Measurements from ENCODE around the gene MCOLN3. TPM values are rescaled to one million over a fixed set of nuclear protein-coding genes. Genes with fewer than 3 reads are reported as not detected.
"Not testable (repeated sequence)": the region's sequence is repeated elsewhere in the genome, so short reads cannot be mapped to it uniquely, and the experiment has no call there.

The MCOLN3 gene
- total RNA-seq, 1 experiment from 2014 or later = not detected

DNA sequence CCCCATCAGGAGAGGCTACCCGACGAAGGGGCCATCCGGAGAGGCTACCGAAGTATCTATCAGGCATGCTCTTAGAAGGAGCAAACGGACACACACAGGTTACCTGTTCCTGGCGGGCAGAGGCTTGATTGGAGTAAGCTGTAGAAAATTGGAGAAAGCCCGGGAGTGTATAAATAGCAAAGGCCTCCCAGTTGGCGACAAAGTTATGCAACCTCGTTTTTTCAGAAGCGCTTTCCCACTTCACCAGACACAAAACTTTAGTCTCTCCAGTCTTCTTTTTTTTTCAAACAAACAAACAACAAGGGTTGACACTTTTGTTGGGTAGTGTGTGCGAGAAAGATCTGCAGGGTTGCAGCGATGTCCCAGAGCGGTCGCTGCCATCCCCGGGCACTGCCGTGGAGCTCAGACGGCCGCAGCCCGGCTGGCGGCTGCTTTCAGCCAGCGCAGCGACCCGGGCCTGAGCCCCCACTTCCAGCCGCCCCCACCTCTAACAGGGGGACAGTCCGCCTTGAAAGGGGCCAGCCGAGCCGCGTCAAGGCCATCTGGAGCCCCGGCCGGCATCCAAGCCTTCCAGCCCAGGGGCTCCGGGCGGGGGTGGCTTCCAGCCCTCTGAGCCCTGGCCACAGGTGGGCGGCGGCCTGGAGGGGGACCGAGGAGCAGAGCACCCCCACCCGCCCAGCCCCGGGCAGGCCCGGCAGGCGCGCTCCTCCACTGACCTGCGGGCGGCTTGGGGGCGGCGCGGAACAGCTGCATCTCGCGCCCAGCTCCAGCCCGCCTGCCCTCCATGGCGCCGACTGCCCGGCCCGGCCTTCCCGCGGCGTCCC is 616 bp downstream of the MCOLN3 start:
- DNase-seq (ENCODE audit: low spot score) = no peak

DNA sequence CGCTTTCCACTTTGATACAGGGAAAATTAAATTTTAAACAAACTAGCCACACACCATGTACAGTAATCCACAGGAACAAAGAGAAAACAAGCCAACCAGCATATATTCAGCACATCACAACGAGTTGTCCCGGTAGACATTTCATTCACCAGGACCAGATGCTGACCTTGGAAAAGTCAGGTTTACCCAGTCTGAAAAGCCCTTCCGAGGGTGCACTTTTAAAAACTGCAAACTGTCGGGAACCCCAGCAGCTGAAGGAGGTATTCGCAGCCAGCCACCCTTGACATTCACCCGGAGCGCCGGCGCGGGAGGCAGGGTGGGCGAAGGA is 1.2 kb downstream of the MCOLN3 start:
- DNase-seq (ENCODE audit: low spot score) = no peak

DNA sequence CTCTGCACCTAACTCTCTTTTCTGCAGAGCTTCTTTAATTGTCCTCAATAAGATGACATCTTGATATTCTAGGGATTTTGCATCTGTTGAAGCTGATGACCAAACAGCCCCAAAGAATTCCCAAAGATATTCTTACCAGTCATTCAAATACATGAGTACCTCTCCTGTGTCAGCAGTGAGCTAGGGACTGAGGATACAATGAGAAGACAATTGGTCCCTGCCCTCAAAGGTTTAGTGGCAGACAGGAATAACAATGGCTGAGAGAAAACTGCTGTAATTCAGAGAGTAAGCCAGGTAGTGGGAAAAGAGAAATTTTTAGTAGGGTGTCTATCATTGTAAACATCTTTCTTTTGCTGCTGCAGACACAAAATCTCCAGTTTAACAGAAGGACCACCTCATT is 5.9 kb downstream of the MCOLN3 start:
- no peak for DNase-seq (ENCODE audit: low spot score)

DNA sequence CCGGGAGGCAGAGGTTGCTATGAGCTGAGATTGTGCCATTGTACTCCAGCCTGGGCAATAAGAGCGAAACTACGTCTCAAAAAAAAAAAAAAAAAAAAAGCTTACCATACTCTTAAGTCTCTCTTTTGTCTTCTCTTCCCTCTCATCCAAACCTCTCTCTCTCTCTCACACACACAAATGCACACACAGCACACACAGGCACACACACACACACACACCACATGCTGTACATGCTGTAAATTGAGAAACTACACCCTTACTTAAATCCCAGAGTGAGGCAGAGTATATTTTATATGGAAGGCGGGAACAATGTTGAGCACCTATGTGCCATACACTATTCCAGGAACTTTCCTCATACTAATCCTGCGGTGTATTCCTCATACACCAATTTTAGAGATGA is 6.5 kb downstream of the MCOLN3 start:
- no peak for DNase-seq (ENCODE audit: low spot score)

DNA sequence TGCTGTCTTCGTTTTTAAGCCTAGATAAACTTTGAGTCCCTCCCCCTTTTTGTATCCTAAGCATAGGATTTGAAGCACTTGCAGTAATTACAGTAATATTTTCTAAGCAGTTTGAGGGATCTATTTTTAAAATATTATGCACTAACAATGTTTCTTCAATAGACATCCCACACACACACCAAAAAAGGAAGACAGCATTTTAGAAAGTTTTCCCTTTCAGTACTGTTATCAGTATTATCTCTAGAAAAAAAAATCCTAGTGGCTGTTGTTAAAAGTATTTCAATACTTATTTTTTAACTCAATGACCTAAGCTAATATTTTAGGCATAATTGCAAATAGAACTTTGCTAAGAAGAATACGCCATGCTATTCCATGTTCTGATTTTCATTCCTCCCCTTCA is 15.1 kb downstream of the MCOLN3 start:
- DNase-seq (ENCODE audit: low spot score) = no peak

DNA sequence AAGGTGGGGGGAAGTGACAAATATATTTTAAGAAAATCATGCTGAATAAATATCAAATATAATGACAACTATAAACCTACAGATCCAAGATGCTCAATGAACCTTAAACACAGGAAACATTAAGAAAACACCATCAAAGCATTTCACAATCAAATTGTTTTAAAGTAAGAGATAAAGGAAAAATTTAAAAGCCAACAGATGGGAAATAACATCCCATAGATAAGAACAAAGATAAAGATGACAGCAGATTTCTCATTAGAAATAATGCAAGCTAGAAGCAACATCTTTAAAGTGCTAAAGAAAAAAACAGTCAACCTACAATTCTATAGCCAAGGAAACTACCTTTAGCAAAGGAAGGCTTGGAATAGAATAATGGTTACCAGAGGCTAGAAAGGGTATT is 17.8 kb downstream of the MCOLN3 start:
- DNase-seq (ENCODE audit: low spot score) = no peak

DNA sequence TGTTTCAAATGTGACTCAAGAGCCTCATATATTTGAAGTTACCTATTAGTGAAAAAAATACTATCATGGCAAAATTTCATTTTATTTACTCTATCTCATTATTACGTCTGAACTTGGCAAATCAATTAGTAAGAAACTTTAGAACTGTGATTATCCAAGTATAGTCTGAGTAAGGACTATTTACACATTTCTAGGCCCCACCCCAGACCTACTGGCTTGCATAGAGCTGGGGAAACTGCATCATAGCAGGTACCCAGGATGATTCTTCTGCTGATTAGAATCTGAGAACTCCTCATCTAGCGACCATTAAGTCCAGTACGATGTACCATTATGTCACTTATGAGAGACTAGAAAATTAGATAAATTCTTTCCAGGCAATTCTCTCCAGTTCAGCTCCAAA is 20.1 kb downstream of the MCOLN3 start:
- no peak for DNase-seq (ENCODE audit: low spot score)

DNA sequence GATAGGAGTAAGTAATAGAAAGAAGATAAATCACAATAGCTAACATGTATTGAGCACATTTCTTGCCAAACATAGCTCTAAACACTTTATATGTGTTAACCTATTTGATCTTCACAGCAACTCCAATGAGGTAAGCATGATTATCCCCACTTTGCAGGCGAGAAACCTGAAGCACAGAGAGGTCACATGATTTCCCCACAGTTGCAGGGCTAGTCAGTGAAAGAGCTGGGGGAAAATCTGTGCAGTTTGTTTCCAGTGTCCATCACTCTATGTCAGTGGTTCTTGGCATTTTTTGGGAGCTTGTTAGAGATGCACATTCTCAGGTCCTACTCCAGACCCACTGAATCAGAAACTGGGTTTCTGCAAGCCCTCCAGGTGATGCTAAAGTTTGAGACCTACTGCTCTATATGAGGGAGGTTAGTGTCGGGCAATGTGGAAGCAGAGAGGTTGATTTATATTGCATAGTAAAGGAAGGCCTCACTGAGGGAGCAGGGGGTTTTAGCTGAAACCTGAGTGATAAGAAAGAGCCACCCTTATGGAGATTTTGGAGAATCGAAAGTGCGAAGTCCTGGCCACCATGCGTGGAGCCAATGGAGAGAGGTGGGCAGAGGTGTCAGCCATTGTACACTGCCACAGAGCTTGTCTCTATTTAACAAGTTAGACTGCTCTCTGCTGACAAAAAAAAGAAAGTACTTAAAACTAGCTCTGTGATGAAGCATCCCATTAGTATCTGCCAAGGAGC is 20.9 kb downstream of the MCOLN3 start:
- DNase-seq (ENCODE audit: low spot score) = no peak

DNA sequence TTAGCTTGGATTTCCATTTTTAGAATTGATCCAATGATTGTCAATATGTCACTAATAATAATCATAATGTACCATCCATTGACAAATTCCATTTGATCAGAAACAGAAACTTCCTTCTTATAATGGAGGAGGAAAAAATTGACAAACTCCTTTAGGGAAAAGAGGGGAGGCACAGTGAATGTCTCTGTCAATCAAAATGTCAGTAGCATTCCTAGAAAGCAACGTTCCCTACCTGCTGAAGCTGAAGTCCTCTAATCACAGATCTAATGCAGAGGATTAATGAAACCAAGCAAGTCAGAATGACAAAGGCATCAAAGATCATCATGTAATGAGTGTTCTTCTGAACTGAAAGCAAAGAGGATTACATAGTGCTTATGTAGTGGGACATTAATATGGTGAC is 22.4 kb downstream of the MCOLN3 start:
- no peak for DNase-seq (ENCODE audit: low spot score)

DNA sequence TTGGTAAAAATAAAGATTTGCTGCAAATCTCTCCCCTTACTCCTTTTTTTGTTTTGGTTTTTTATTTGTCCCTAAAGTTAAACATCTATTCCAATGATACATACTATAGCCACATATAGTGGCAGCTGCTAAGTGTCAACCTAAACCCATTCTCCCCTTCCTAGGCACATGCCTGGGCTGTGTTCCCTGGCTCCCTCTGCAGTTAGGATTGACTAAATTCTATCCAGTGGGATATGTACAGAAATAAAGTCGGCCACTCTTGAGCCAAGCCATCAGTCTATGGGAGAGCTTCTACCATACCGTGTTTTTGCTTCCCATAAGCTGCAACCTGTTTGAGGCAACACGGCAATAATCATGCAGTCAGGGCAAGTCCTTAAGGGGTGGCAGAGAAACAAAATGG is 23.6 kb downstream of the MCOLN3 start:
- DNase-seq (ENCODE audit: low spot score) = no peak

DNA sequence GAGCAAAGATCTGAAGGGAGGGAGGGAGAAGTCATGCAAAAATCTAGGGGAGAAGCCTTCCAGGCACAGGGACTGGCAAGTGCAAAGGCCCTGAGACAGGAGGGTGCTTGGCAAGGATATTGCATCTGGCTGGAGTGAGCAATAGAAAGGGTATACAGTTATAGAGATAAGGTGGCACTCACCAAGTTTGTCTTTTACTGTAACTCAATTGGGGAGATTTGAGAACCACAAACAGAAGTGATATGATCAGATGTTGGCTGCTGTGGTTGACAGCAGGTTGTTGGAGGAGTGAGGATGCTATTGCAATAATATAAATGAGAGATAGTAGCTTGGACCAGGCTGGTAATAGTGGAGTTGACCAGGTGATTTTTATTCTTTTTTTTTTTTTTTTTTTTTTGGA is 25.6 kb downstream of the MCOLN3 start:
- DNase-seq (ENCODE audit: low spot score) = no peak

DNA sequence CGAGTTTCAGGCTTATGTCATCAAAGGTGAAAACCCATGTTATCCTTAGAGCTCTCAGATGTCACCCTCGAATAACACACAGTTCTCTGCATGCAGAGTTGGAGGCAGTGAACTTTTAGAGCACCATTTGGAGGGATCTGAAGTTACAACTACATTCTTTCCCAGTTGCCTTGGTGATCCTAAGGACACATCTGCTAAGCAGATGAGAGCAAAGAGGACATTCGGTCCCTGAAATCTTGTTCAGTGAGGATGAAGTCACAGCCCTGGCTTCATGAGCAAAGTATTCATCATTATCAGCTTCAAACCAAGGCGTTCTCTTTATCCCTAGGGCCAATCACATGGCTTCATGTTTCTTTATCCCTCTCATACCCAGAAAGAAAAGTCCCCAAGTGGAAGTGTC is 28.3 kb downstream of the MCOLN3 start:
- no peak for DNase-seq (ENCODE audit: low spot score)

DNA sequence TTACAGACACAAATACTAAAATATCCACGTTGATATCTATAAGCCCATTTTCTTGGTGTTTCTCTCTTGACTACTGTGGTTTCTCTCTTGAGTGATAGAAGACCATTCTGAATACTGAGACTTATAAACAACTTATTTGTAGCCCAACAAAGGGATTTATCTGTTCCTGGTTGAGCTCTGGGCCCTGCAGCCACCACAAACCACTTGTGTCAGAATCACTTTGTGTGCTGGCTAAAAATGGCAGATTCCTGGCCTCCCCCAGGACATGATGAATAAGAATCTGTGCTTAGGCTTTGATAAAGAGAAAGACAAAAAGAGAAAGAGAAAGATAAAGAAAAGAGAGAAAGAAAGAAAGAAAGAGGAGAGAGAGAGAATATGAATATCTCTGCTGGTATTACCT is 32.5 kb downstream of the MCOLN3 start:
- DNase-seq (ENCODE audit: low spot score) = no peak

DNA sequence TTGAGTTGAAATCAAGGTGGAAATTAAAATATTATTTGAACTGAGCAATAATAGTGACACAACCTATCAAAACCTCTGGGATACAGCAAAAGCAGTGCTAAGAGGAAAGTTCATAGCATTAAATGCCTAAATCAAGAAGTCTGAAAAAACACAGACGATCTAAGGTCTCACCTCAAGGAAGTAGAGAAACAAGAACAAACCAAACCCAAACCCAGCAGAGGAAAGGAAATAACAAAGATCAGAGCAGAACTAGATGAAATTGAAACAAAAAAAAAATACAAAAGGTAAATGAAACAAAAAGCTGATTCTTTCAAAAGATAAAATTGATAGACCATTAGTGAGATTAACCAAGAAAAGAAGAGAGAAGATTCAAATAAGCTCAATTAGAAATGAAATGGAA is 42.7 kb downstream of the MCOLN3 start:
- not testable (repeated sequence) for DNase-seq (ENCODE audit: low spot score)

DNA sequence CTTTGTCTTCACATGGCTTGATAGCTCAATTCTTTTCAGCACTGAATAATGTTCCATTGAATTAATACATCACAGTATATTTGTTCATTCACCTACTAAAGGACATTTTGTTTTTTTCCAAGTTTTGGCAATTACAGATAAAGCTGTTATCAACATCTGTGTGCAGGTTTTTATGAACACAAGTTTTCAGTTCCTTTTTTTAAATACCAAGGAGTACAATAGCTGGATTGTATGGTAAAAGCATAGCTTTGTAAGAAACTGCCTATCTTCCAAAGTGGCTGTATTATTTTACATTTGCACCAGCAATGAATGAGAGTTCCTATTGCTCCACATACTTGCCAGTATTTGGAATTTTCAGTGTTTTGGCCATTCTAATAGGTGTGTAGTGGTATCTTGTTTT is 46.6 kb downstream of the MCOLN3 start:
- DNase-seq (ENCODE audit: low spot score) = no peak

DNA sequence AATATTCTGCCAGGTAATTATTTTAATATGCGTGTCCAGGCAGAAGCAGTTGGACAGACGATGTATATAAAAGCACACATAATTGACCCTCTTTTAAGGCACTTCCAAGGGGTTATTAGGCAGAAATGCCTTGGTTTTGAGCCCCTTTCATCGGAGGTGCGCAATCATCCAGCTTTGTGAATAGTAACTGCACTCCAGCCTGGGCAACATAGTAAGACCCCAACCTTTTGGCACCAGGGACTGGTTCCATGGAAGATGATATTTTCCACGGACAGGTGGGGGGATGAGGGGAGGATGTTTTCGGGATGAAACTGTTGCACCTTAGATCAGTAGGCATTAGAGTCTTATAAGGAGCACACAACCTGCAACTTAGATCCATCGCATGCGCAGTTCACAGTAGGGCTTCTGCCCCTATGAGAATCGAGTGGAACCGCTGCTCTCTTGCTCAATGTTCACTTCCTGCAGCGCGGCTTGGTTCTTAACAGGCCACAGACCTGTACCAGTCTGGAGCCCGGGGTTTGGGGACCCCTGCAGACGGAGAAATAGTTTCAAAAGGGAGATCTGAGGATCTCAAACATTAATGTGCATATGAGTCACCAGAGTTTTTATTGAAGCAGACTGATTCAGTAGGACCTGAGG is 49.5 kb downstream of the MCOLN3 start:
- DNase-seq (ENCODE audit: low spot score) = no peak

DNA sequence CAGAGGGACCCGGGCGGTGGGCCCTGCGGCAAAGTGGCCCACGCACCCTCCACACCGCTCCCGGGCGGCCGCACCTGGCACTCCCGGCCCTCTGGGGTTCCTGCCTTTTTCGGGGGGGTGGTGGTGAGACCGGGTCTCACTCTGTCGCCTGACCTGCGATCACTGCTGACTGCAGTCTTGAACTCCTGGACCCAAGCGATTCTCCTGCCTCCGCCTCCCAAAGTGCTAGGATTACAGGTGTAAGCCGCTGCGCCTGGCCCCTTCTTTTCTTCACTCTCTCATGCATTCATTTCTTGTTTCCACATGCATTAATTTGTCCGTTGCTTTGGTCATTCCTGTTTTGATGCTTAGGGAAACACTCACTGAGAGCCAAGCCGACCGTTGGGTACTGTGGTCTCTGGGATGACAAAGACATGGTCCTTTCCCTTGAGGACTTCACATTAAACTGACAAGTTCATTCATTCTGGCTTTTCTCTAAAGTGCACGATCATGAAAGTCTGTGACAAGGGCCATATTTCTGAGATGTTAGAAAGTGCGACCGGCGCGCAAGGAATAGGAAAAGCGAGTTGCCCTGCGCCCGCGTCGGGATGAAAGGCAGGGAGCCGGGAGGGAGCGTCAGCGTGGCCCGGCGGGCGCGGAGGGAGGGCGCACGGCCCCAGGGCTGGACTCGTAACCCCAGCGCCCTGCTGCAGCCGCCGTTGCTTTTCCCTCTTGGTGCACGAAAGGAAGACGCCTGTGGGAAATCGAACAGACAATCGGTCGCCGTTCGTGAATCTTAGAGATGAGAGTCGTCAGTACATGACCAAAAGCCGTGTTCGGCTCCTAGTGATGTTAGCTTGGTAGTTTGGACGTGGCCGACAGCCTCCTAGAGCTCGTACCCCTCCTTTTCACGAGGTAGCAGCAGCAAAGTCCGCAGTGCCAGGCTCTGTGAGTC is 50.4 kb downstream of the MCOLN3 start:
- DNase-seq (ENCODE audit: low spot score) = no peak

DNA sequence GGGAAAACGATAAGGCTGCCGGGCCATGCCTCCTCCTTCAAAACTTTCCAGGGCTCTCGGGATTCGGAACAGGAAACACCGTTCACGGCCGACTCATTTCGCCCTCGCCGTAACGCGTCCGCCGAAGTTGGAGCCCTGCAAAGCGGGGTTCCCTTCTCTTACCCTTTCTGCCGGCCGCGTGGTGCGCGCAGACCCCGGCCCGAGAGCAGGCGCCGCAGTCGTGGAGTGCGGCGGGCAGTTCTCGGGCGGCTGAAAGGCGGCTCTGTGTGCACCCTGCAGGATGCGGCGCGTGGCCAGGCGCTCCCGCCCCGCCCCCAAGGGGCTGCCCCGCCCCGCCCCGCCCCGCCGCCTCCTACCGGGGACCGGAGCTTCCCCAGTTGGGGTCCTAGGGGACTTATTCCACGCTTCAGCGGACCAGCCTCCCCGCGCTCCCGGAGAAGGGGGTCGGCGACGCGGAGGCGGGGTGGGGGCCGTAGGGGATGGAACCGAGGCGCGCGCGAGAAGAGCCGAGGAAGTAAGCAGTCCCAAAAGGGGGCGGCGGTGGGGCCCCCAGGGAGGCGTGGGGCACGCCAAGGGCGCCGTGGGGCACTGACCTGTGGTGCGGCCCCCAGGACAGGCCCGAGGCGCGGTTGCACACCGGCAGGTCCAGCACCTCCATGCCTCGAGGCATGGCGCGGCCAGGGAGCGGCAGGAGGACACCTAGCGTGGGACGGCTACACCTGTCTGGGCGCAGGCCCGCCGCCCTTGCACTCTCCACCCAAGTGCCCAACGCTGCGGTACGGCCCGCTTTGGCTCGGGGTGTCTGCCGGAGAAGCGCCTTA is 51.2 kb downstream of the MCOLN3 start, which contains the start of gene MCOLN2:
Gene MCOLN2 (minus strand): TSS at position 268 of the 821 bp plus-strand sequence. CDS start 241 bp downstream, at position 27.
- no peak for DNase-seq (ENCODE audit: low spot score)

DNA sequence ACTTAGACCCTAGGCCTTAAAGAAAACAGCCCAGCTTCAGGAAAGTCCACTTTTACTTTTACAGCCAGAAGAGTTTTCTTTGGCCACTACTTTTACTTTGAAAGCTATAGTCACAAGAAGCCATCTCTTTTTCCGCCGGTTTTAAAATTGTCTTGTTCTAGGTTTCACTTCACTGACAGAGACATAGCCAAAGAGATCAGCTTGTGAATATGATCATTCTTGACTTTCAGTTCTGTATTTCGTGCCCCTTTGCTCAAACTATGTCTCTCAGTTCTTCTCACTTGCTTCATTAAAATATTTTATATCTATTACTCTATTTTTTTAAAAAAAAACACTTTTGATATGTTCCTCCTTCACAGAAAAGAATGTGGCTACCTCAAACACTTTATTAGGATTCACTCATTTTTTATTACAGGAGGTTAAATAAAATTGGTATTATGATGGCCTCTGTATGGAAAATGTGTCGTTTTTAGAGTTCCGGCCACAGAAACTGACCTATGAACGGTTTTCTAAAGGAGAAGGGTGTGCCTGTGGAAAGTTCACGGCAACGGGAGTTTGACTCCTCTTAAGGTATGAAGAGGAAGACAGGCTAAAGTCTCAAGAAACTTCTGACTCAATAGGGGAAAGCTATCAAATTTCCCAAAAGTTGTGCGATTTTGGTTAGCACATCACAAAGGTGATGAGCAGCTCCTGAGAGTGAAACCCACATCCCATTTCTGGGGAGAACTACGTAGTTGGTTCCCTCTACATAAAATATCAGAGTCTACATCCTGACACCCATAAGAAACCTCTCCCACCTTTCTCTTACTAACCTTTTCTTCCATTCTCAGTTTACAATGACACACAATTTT is 52.6 kb downstream of the MCOLN3 start:
- no peak for DNase-seq (ENCODE audit: low spot score)
